Stomach (tissue), 9 donors: ENCODE results near the gene SZT2. TPM values are rescaled to one million over a fixed set of nuclear protein-coding genes. Genes with fewer than 3 reads are reported as not detected.
"Not testable (repeated sequence)": the region's sequence is repeated elsewhere in the genome, so short reads cannot be mapped to it uniquely, and the experiment has no call there.

Experiments used
- DNase-seq, 2 donors: peaks; one replicate each; pipeline versions ENCODE4 v3.0.0 to v3.0.0-alpha.2; 2013 to 2019
- H3K27ac ChIP-seq, 5 donors: fragments of 200-600 bp in 4 of 5; sonication (generic) in 4 of 5; one replicate each; pipeline ENCODE4 v1.5.1; 2013 to 2019; ENCODE audit warnings: mild to moderate bottlenecking in 1 of 5, moderate library complexity in 1 of 5
- H3K27me3 ChIP-seq, 3 donors: fragments of 200-600 bp; sonication (generic); one replicate each; pipeline ENCODE4 v1.5.1; 2017 to 2019; ENCODE audit warnings: mixed run types in 1 of 3
- H3K36me3 ChIP-seq, 4 donors: fragments of 200-600 bp; sonication (generic); 1 replicate in 3 of 4; 2 replicates in 1 of 4; pipeline ENCODE4 v1.5.1; 2016 to 2019
- H3K4me1 ChIP-seq, 4 donors: fragments of 200-600 bp; sonication (generic); one replicate each; pipeline ENCODE4 v1.5.1; 2016 to 2019
- H3K4me3 ChIP-seq, 4 donors: fragments of 200-600 bp; sonication (generic) in 3 of 4; one replicate each; pipeline ENCODE4 v1.5.1; 2016 to 2019; ENCODE audit warnings: mild to moderate bottlenecking in 1 of 4
- H3K9me3 ChIP-seq, 4 donors: fragments of 200-600 bp; sonication (generic); one replicate each; pipeline ENCODE4 v1.5.1; 2016 to 2019
- EP300 ChIP-seq: sonication (generic); formaldehyde crosslinking; IDR thresholded peaks from one replicate; pipeline ENCODE4 v1.6.1; 2017; ENCODE audit warnings: antibody characterized with exemption
- POLR2A ChIP-seq, 4 donors: fragments of 450-650 bp; IDR thresholded peaks; one replicate each; pipeline ENCODE4 v1.6.1; 2016; ENCODE audit warnings: antibody characterized with exemption in 4 of 4, control low read depth in 2 of 4, mild to moderate bottlenecking in 1 of 4, moderate library complexity in 1 of 4
- POLR2AphosphoS5 ChIP-seq, 3 donors: sonication (generic); formaldehyde crosslinking; IDR thresholded peaks; one replicate each; pipeline ENCODE4 v1.6.1; 2016; ENCODE audit warnings: antibody characterized with exemption in 3 of 3
- WGBS, 5 donors: extraction: QIAGEN DNeasy Blood & Tissue Kit in 3 of 5; methylation state at CpG; one replicate each; pipeline versions ENCODE4 v1.1.5 to v1.1.7; 2013 to 2018; 5-methylcytosine and 5-hydroxymethylcytosine counted together
- intact Hi-C: fragments of 100-400 bp; cut with DNase I; formaldehyde crosslinking; loops from one replicate; pipeline ENCODE4 v1.15.1; 2023; ENCODE audit warnings: low total_unique reads
- polyA plus RNA-seq, 3 donors: library from polyadenylated mRNA; stranded (reverse); fragments of 200-250 nt; gene quantifications; one replicate each; pipeline ENCODE4 v1.2.3, GENCODE V29; 2013
- total RNA-seq, 5 donors: library from RNA; depleted of rRNA; stranded (reverse); fragments of >200 nt; gene quantifications; one replicate each; pipeline versions ENCODE4 v1.1.0 to v1.2.3, GENCODE V29; 2014 to 2016
- TF ChIP-seq, protein P1 (sequence below), 7 experiments: fragments of 450-650 bp in 4 of 7; fragments of 200-600 bp in 3 of 7; sonication (generic) in 3 of 7; IDR thresholded peaks; one replicate each; pipeline ENCODE4 v1.5.1; 2016 to 2019; ENCODE audit warnings: antibody characterized with exemption in 7 of 7, control low read depth in 2 of 7, mild to moderate bottlenecking in 1 of 7
- donor health status: healthy with polysubstance abuse.
- donor health status: Bipolar disorder and iron deficiency.
- donor health status: healthy.

SZT2 gene
- total and polyA plus RNA-seq, 8 donors = 4.9 to 69.3 (median 52.9) TPM

DNA sequence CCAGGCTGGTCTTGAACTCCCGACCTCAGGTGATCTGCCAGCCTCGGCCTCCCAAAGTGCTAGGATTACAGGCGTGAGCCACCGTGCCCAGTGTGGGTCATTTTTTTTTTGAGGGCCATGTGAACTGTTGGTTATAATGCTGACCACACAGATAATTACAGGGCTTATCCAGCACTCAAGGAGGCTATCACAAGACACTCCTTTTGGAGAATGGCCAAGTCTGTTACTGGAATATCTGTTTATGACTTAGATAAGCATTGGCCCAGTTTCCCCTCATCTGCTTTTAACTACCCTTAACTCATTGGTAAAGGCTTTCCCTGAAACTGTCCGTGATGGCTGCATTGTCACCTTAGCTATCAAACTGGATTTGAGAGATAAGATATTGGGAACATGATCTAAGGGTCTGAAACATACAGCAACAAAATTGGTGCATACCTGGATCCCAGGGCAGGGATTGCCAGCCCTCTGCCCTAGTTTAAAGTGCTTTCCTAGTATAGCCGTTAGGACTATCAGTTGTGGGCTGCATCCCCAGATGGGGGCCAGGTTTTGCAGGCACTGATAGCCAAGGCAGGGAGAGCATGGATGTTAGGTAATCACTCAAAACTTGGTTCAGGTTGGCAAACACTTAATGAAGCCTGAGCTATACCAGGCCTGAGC is 15.6 kb downstream of the SZT2 start:
- TF ChIP-seq POLR2A (IDR thresholded peaks at IDR 0.05) (no peak), EP300 (no peak), POLR2AphosphoS5 (IDR thresholded peaks at IDR 0.05) (no peak)
- TF ChIP-seq, protein P1, sequence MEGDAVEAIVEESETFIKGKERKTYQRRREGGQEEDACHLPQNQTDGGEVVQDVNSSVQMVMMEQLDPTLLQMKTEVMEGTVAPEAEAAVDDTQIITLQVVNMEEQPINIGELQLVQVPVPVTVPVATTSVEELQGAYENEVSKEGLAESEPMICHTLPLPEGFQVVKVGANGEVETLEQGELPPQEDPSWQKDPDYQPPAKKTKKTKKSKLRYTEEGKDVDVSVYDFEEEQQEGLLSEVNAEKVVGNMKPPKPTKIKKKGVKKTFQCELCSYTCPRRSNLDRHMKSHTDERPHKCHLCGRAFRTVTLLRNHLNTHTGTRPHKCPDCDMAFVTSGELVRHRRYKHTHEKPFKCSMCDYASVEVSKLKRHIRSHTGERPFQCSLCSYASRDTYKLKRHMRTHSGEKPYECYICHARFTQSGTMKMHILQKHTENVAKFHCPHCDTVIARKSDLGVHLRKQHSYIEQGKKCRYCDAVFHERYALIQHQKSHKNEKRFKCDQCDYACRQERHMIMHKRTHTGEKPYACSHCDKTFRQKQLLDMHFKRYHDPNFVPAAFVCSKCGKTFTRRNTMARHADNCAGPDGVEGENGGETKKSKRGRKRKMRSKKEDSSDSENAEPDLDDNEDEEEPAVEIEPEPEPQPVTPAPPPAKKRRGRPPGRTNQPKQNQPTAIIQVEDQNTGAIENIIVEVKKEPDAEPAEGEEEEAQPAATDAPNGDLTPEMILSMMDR (IDR thresholded peaks at IDR 0.05) = no peak
- DNase-seq = no peak
- Histone ChIP-seq H3K4me1 (peaks cover 0 to 9% (median 3%) of the 10 kb centered on the region in 4 donors), H3K4me3 (no peak overlapping the region), H3K9me3 (no peaks in the 10 kb centered on the region), H3K27ac (no peak overlapping the region), H3K27me3 (no peaks in the 10 kb centered on the region), H3K36me3 (peaks cover 42 to 78% (median 76%) of the 10 kb centered on the region in 4 donors)
- intact Hi-C loops = no loop called here
- 77 to 85% (median 81%) methylated on average over 6 of the region's 6 CpGs for WGBS, 5 donors

DNA sequence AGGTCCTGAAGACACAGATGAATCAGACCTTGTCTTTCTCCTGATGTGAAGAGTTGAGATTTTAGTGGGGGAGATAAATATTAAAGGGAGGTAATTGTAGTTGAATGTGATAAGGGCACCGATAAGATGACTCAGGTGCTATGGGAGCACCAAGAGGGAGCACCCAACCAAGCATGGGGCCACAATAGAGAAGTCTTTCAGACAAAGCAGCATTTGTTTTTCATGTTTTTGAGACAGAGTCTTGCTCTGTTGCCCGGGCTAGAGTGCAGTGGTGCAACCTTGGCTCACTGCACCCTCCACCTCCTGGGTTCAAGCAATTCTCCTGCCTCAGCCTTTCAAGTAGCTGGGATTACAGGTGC is 16.2 kb downstream of the SZT2 start:
- no peak overlapping the region for H3K27ac ChIP-seq

DNA sequence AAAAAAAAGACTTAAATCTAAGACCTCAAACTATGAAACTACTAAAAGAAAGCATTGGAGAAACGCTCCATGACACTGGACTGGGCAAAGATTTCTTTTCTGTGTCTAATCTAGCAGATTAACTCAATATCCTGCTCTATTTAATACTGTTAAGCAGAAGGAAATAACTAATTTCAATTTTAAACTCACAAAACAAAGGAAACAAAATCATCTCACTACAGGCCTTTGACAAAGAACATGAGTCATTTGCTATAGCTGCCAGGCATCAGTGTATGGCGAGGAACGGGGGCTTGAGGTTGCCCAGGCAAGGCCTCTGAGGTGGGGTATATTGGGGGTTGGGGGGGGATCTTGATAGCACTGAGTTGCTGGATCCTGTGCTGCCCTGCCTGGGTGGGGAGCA is 20.9 kb downstream of the SZT2 start:
- Histone ChIP-seq H3K4me1 (no peaks in the 10 kb centered on the region), H3K27ac (no peak overlapping the region), H3K36me3 (peaks cover 24 to 70% (median 68%) of the 10 kb centered on the region in 4 donors), H3K9me3 (no peaks in the 10 kb centered on the region), H3K27me3 (no peaks in the 10 kb centered on the region), H3K4me3 (no peak overlapping the region)
- 69 to 94% (median 89%) methylated on average over 3 of the region's 3 CpGs for WGBS, 5 donors
- no peak for DNase-seq
- intact Hi-C loops = loop anchor here (10.0 kb wide), 1 partner anchor 186 kb away; no protein-coding TSS in a partner anchor
- no peak for TF ChIP-seq EP300
- TF ChIP-seq POLR2A (IDR thresholded peaks at IDR 0.05) = no peak
- no peak for TF ChIP-seq POLR2AphosphoS5 (IDR thresholded peaks at IDR 0.05)
- TF ChIP-seq, protein P1 (IDR thresholded peaks at IDR 0.05) = no peak

More for the DNA sequence above, 16.2 kb downstream of the SZT2 start:
- H3K27me3 ChIP-seq = no peaks in the 10 kb centered on the region
- intact Hi-C loops = no loop called here
- H3K4me1 ChIP-seq = peaks cover 0 to 9% (median 3%) of the 10 kb centered on the region in 4 donors
- H3K4me3 ChIP-seq = no peak overlapping the region
- no peak for TF ChIP-seq POLR2AphosphoS5 (IDR thresholded peaks at IDR 0.05)
- no peak for DNase-seq
- 77 to 87% (median 79%) methylated on average over 2 of the region's 2 CpGs for WGBS, 5 donors
- H3K9me3 ChIP-seq = no peaks in the 10 kb centered on the region
- H3K36me3 ChIP-seq = peaks cover 42 to 81% (median 79%) of the 10 kb centered on the region in 4 donors

DNA sequence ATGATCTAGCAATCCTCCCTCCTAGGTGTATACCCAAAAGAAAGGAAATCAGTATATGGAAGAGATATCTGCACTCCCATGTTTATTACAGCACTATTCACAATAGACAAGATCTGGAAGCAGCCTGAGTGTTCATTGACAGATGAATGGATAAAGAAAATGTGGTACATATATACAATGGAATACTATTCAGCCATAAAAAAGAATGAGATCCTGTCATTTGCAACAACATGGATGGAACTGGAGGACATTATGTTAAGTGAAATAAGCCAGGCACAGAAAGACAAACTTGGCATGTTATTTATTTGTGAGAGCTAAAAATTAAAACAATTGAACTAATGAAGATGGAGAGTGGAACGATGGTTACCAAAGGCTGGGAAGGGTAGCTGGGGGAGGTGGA is 23.7 kb downstream of the SZT2 start:
- H3K27me3 ChIP-seq, H3K27ac ChIP-seq, H3K9me3 ChIP-seq, H3K4me3 ChIP-seq, H3K4me1 ChIP-seq, DNase-seq: not testable (repeated sequence)
- intact Hi-C loops = loop anchor here (10.0 kb wide), 1 partner anchor 189 kb away; no protein-coding TSS in a partner anchor
- WGBS, 5 donors = 93 to 100% (median 96%) methylated on average over 1 of the region's 1 CpG
- H3K36me3 ChIP-seq = peaks cover 27 to 71% (median 68%) of the 10 kb centered on the region in 4 donors

DNA sequence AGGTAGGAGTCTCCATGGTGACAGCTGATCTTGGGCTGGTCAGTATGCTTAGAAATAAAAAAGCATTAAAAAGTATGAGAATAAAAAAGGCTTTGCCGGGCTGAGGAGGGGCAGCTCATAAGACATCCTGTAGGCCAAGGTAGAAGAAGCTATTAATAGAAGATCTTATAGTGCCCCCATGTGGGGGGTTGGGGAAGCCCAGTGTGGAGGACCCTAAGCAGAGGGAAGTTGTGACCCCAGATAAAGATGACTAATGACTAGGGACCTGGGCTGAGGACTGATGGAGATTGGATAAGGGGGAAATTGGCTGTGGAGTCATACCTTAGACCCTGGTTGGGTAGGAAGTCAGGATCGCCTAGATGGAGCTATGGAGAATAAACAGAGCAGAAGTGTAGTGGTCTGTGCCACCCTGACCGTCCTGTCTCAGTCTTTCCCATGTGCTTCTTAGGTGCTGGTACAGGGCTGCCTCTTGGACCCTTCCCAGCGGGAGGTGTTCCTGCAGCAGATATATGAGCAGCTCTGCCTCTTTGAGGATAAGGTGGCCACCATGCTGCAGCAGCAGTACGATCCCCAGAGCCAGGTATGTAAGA is 25.0 kb downstream of the SZT2 start:
- Histone ChIP-seq H3K4me1 (no peaks in the 10 kb centered on the region), H3K27me3 (no peaks in the 10 kb centered on the region), H3K4me3 (no peak overlapping the region), H3K9me3 (no peaks in the 10 kb centered on the region), H3K36me3 (peaks cover 39 to 71% (median 68%) of the 10 kb centered on the region in 4 donors), H3K27ac (no peak overlapping the region)
- intact Hi-C loops = loop anchor here (10.0 kb wide), 1 partner anchor 190 kb away; no protein-coding TSS in a partner anchor
- TF ChIP-seq EP300 = no peak
- peak in 1 of 3 donors; percentile 42 for TF ChIP-seq POLR2AphosphoS5 (IDR thresholded peaks at IDR 0.05)
- no peak for TF ChIP-seq POLR2A (IDR thresholded peaks at IDR 0.05)
- TF ChIP-seq, protein P1 (IDR thresholded peaks at IDR 0.05) = peak in 4 of 7 experiments; percentile 58 to 69 (median 60)
- peak; percentile 67 to 78 for DNase-seq
- 73 to 85% (median 82%) methylated on average over 5 of the region's 5 CpGs for WGBS, 5 donors
